ENCODE results near the gene GLRX.
A peak's percentile ranks its signal among the peaks of the same experiment; 100 is the strongest.

The GLRX gene

DNA sequence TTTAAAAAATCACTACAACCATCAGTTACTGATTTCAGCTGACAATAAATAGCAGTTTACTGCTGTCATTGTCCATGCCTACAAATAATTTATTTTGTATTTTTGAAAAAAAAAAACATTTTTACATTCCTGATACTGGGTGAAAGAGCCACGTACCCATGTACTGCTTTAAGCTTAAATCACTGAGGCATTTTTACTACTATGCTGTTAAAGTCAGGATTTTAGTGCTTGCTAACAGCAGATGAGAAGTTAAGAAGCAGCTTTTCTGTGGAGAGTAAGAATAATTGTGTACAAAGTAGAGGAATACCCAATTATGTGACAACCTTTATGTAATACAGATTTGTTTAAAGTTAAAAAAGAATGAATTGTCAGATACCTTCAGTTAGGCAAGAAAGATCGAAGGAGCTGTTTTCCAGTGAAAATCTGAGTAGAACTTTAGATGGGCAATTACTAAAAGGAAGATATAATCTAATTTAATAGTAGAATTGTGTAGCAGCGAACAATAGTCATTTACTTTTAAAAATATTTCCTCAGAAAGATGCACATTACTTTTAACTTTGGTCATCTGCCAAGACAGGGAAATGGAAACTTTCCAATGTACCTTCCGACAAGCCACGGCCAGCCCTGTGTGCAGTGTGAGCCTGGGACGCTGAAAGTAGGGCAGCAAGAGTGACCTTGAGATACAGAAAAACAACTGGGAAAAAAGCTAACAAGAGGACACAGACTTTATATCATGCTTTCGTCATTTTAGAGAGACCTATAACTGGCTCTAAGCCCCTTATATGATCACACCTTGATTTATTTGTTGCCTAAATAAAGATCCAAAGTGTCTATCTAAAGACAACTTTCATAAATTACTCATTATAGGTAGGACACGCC lies 51.5 kb downstream of the GLRX start:
- H3K4me3 ChIP-seq (replicated peaks; ENCODE audit: low read depth, low read length), result no peak overlapping the region
- DNase-seq (ENCODE audit: low read depth), result peak; percentile 46
- TF ChIP-seq, protein P1, sequence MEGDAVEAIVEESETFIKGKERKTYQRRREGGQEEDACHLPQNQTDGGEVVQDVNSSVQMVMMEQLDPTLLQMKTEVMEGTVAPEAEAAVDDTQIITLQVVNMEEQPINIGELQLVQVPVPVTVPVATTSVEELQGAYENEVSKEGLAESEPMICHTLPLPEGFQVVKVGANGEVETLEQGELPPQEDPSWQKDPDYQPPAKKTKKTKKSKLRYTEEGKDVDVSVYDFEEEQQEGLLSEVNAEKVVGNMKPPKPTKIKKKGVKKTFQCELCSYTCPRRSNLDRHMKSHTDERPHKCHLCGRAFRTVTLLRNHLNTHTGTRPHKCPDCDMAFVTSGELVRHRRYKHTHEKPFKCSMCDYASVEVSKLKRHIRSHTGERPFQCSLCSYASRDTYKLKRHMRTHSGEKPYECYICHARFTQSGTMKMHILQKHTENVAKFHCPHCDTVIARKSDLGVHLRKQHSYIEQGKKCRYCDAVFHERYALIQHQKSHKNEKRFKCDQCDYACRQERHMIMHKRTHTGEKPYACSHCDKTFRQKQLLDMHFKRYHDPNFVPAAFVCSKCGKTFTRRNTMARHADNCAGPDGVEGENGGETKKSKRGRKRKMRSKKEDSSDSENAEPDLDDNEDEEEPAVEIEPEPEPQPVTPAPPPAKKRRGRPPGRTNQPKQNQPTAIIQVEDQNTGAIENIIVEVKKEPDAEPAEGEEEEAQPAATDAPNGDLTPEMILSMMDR (IDR thresholded peaks at IDR 0.05; ENCODE audit: low read length, missing control alignments), result no peak

DNA sequence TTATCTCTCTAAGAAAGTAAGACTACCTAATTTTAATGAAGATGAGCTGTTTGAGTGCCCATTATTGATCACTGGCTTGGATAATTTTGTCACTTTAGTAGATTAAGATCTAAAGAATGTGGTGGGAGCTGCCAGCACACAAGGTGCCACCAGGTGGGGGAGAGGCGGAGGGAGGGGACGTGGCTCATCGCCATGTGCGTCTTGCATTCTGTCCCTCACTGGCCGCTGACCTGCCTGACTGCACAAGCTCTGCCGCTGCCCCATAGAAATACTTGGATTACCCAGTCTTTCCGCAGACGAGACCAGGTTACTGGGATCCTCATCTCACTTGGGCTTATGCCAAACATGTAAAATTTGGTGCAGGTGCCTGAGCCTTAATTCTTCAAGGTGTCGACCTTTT lies 53.8 kb downstream of the GLRX start:
- TF ChIP-seq, protein P1 (IDR thresholded peaks at IDR 0.05; ENCODE audit: low read length, missing control alignments), result no peak
- no peak for DNase-seq (ENCODE audit: low read depth)
- no peak overlapping the region for H3K4me3 ChIP-seq (replicated peaks; ENCODE audit: low read depth, low read length)

DNA sequence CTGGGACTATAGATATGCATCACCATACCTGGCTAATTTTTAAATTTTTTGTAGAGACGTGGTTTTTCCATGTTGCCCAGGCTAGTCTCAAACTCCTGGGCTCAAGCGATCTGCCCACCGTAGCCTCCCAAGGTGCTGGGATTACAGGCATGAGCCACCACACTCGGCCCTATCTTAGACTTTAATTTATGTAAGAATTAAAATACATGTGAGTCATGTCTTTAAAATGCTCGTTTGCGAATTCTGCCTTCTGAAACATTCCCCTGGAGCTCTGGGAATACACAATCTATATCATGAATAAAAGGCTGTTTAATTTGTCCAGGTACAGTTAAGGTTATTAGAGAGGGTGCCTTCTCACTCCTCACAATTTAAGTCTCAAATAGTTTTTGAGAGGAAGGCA lies 58.6 kb downstream of the GLRX start:
- no peak overlapping the region for H3K4me3 ChIP-seq (replicated peaks; ENCODE audit: low read depth, low read length)
- TF ChIP-seq, protein P1 (IDR thresholded peaks at IDR 0.05; ENCODE audit: low read length, missing control alignments), result no peak
- no peak for DNase-seq (ENCODE audit: low read depth)
